Stomach (tissue), 9 donors: Measurements from ENCODE around the gene MICAL3. TPM values are rescaled to one million over a fixed set of nuclear protein-coding genes. Genes with fewer than 3 reads are reported as not detected.
"Not testable (repeated sequence)": the region's sequence is repeated elsewhere in the genome, so short reads cannot be mapped to it uniquely, and the experiment has no call there.

Experiments
- DNase-seq, 2 donors: peaks; one replicate each; pipeline versions ENCODE4 v3.0.0 to v3.0.0-alpha.2; 2013 to 2019
- H3K27ac ChIP-seq, 5 donors: fragments of 200-600 bp in 4 of 5; sonication (generic) in 4 of 5; one replicate each; pipeline ENCODE4 v1.5.1; 2013 to 2019; ENCODE audit warnings: mild to moderate bottlenecking in 1 of 5, moderate library complexity in 1 of 5
- H3K27me3 ChIP-seq, 3 donors: fragments of 200-600 bp; sonication (generic); one replicate each; pipeline ENCODE4 v1.5.1; 2017 to 2019; ENCODE audit warnings: mixed run types in 1 of 3
- H3K36me3 ChIP-seq, 4 donors: fragments of 200-600 bp; sonication (generic); 1 replicate in 3 of 4; 2 replicates in 1 of 4; pipeline ENCODE4 v1.5.1; 2016 to 2019
- H3K4me1 ChIP-seq, 4 donors: fragments of 200-600 bp; sonication (generic); one replicate each; pipeline ENCODE4 v1.5.1; 2016 to 2019
- H3K4me3 ChIP-seq, 4 donors: fragments of 200-600 bp; sonication (generic) in 3 of 4; one replicate each; pipeline ENCODE4 v1.5.1; 2016 to 2019; ENCODE audit warnings: mild to moderate bottlenecking in 1 of 4
- H3K9me3 ChIP-seq, 4 donors: fragments of 200-600 bp; sonication (generic); one replicate each; pipeline ENCODE4 v1.5.1; 2016 to 2019
- CTCF ChIP-seq, 7 experiments: fragments of 450-650 bp in 4 of 7; fragments of 200-600 bp in 3 of 7; sonication (generic) in 3 of 7; IDR thresholded peaks; one replicate each; pipeline ENCODE4 v1.5.1; 2016 to 2019; ENCODE audit warnings: antibody characterized with exemption in 7 of 7, control low read depth in 2 of 7, mild to moderate bottlenecking in 1 of 7
- EP300 ChIP-seq: sonication (generic); formaldehyde crosslinking; IDR thresholded peaks from one replicate; pipeline ENCODE4 v1.6.1; 2017; ENCODE audit warnings: antibody characterized with exemption
- POLR2A ChIP-seq, 4 donors: fragments of 450-650 bp; IDR thresholded peaks; one replicate each; pipeline ENCODE4 v1.6.1; 2016; ENCODE audit warnings: antibody characterized with exemption in 4 of 4, control low read depth in 2 of 4, mild to moderate bottlenecking in 1 of 4, moderate library complexity in 1 of 4
- POLR2AphosphoS5 ChIP-seq, 3 donors: sonication (generic); formaldehyde crosslinking; IDR thresholded peaks; one replicate each; pipeline ENCODE4 v1.6.1; 2016; ENCODE audit warnings: antibody characterized with exemption in 3 of 3
- WGBS, 5 donors: extraction: QIAGEN DNeasy Blood & Tissue Kit in 3 of 5; methylation state at CpG; one replicate each; pipeline versions ENCODE4 v1.1.5 to v1.1.7; 2013 to 2018; 5-methylcytosine and 5-hydroxymethylcytosine counted together
- intact Hi-C: fragments of 100-400 bp; cut with DNase I; formaldehyde crosslinking; loops from one replicate; pipeline ENCODE4 v1.15.1; 2023; ENCODE audit warnings: low total_unique reads
- polyA plus RNA-seq, 3 donors: library from polyadenylated mRNA; stranded (reverse); fragments of 200-250 nt; gene quantifications; one replicate each; pipeline ENCODE4 v1.2.3, GENCODE V29; 2013
- total RNA-seq, 5 donors: library from RNA; depleted of rRNA; stranded (reverse); fragments of >200 nt; gene quantifications; one replicate each; pipeline versions ENCODE4 v1.1.0 to v1.2.3, GENCODE V29; 2014 to 2016
- donor health status: healthy with polysubstance abuse.
- donor health status: Bipolar disorder and iron deficiency.
- donor health status: healthy.

MICAL3 gene
- total and polyA plus RNA-seq, 8 donors: 3.5 to 130 (median 24.0) TPM

GRCh38 chr22:17999851-18000250, 24.5 kb downstream of the MICAL3 start:
- Histone ChIP-seq H3K4me3 (peak overlapping the region; percentile 77 to 90 (median 84)), H3K36me3 (no peaks in the 10 kb centered on the region), H3K27ac (peak overlapping the region in 2 of 5 donors; percentile 92 to 96), H3K27me3 (no peaks in the 10 kb centered on the region), H3K9me3 (no peaks in the 10 kb centered on the region), H3K4me1 (peaks cover 12 to 45% (median 28%) of the 10 kb centered on the region in 4 donors)
- DNase-seq: no peak
- 45 to 65% (median 49%) methylated on average over 8 of the region's 8 CpGs for WGBS, 5 donors
- intact Hi-C loops: loop anchor here (10.0 kb wide), 1 partner anchor 75 kb away; the partner anchor contains the start of gene PEX26
- no peak for TF ChIP-seq CTCF (IDR thresholded peaks at IDR 0.05)
- no peak for TF ChIP-seq POLR2AphosphoS5 (IDR thresholded peaks at IDR 0.05)
- no peak for TF ChIP-seq POLR2A (IDR thresholded peaks at IDR 0.05)
- no peak for TF ChIP-seq EP300

- Histone ChIP-seq H3K9me3 (no peaks in the 10 kb centered on the region), H3K4me1 (peaks cover 12 to 51% (median 31%) of the 10 kb centered on the region in 4 donors), H3K4me3 (no peak overlapping the region), H3K36me3 (no peaks in the 10 kb centered on the region), H3K27ac (no peak overlapping the region), H3K27me3 (no peaks in the 10 kb centered on the region)
- WGBS, 5 donors: 81 to 96% (median 93%) methylated on average over 3 to 6 of the region's 6 CpGs
- no peak for TF ChIP-seq POLR2AphosphoS5 (IDR thresholded peaks at IDR 0.05)
- no peak for TF ChIP-seq CTCF (IDR thresholded peaks at IDR 0.05)
- no peak for TF ChIP-seq EP300
- no peak for TF ChIP-seq POLR2A (IDR thresholded peaks at IDR 0.05)
- DNase-seq: no peak
- intact Hi-C loops: loop anchor here (10.0 kb wide), 1 partner anchor 76 kb away; the partner anchor contains the start of gene PEX26
Measured at GRCh38 chr22:17998913-17999312, 25.4 kb downstream of the MICAL3 start.

GRCh38 chr22:17997456-17997855, 26.9 kb downstream of the MICAL3 start:
- H3K27ac ChIP-seq: no peak overlapping the region

GRCh38 chr22:17995256-17995655, 29.1 kb downstream of the MICAL3 start:
- 92 to 96% (median 94%) methylated on average over 6 of the region's 6 CpGs for WGBS, 5 donors
- not testable (repeated sequence) for H3K4me3 ChIP-seq, H3K9me3 ChIP-seq, H3K36me3 ChIP-seq, DNase-seq, H3K27ac ChIP-seq, H3K27me3 ChIP-seq
- peaks cover 8 to 62% (median 35%) of the 10 kb centered on the region in 4 donors for H3K4me1 ChIP-seq
- intact Hi-C loops: loop anchor here (10.0 kb wide), 1 partner anchor 80 kb away; the partner anchor contains the start of gene PEX26

More at GRCh38 chr22:17997456-17997855, 26.9 kb downstream of the MICAL3 start:
- DNase-seq: no peak
- Histone ChIP-seq H3K9me3 (no peaks in the 10 kb centered on the region), H3K27me3 (no peaks in the 10 kb centered on the region), H3K4me3 (no peak overlapping the region), H3K4me1 (peaks cover 17 to 63% (median 40%) of the 10 kb centered on the region in 4 donors), H3K36me3 (no peaks in the 10 kb centered on the region)
- 78 to 81% (median 79%) methylated on average over 5 of the region's 5 CpGs for WGBS, 5 donors
- intact Hi-C loops: loop anchor here (10.0 kb wide), 1 partner anchor 77 kb away; the partner anchor contains the start of gene PEX26
- TF ChIP-seq CTCF (IDR thresholded peaks at IDR 0.05): no peak
- no peak for TF ChIP-seq POLR2A (IDR thresholded peaks at IDR 0.05)
- TF ChIP-seq EP300: no peak
- TF ChIP-seq POLR2AphosphoS5 (IDR thresholded peaks at IDR 0.05): no peak

GRCh38 chr22:17994424-17995108, 29.8 kb downstream of the MICAL3 start:
- Histone ChIP-seq H3K4me1 (peaks cover under 1 to 62% (median 33%) of the 10 kb centered on the region in 4 donors), H3K9me3 (no peaks in the 10 kb centered on the region), H3K36me3 (no peaks in the 10 kb centered on the region), H3K27ac (no peak overlapping the region), H3K27me3 (no peaks in the 10 kb centered on the region), H3K4me3 (no peak overlapping the region)
- DNase-seq: no peak
- whole genome bisulfite sequencing, 5 donors: 72 to 90% (median 87%) methylated on average over 10 of the region's 10 CpGs
- intact Hi-C loops: loop anchor here (10.0 kb wide), 1 partner anchor 80 kb away; the partner anchor contains the start of gene PEX26
- TF ChIP-seq POLR2AphosphoS5 (IDR thresholded peaks at IDR 0.05): no peak

- H3K9me3 ChIP-seq, H3K36me3 ChIP-seq, H3K27me3 ChIP-seq, DNase-seq, H3K4me3 ChIP-seq, H3K27ac ChIP-seq: not testable (repeated sequence)
- intact Hi-C loops: loop anchor here (10.0 kb wide), 1 partner anchor 82 kb away; the partner anchor contains the start of gene PEX26
- WGBS, 5 donors: 30 to 82% (median 72%) methylated on average over 2 of the region's 2 CpGs
- H3K4me1 ChIP-seq: peaks cover 0 to 67% (median 34%) of the 10 kb centered on the region in 4 donors
Measured at GRCh38 chr22:17992976-17993375, 31.4 kb downstream of the MICAL3 start.

GRCh38 chr22:17991992-17992391, 32.4 kb downstream of the MICAL3 start:
- H3K4me1 ChIP-seq: peaks cover 0 to 70% (median 33%) of the 10 kb centered on the region in 4 donors
- 76 to 91% (median 87%) methylated on average over 4 of the region's 4 CpGs for WGBS, 5 donors
- not testable (repeated sequence) for H3K4me3 ChIP-seq, H3K27me3 ChIP-seq, H3K36me3 ChIP-seq, DNase-seq, H3K9me3 ChIP-seq, H3K27ac ChIP-seq
- intact Hi-C loops: loop anchor here (10.0 kb wide), 1 partner anchor 83 kb away; the partner anchor contains the start of gene PEX26
